MCF 10A (cell line): Measurements from ENCODE around the gene CAPN3. TPM values are rescaled to one million over a fixed set of nuclear protein-coding genes. Genes with fewer than 3 reads are reported as not detected.

Experiments
- BruUV-seq: library from RNA; stranded (reverse); fragments of 400-500 nt; replicated peaks from 2 replicates; lab custom pipeline; 2021; lab: Mats Ljungman, UMichigan
- CTCF ChIA-PET: fragments of 300-600 bp; sonication (Branson Sonifier 250); formaldehyde crosslinking; extraction: SDS; loops from one replicate; lab custom pipeline; 2021; ENCODE audit warnings: antibody characterized with exemption, inconsistent platforms; lab: Yijun Ruan, JAX
- POLR2A ChIA-PET: fragments of 300-600, 350-650 bp; sonication (Branson Sonifier 250); formaldehyde crosslinking; extraction: SDS; loops from one replicate; lab custom pipeline; 2020; ENCODE audit warnings: antibody characterized with exemption, inconsistent platforms; lab: Yijun Ruan, JAX
- DNase-seq: peaks from one replicate; pipeline ENCODE4 v3.0.0-alpha.2; 2018; ENCODE audit not compliant: unreplicated experiment
- H3K27ac Mint-ChIP-seq: one replicate; pipeline ENCODE4 v1.8.0; 2022; ENCODE audit warnings: mild to moderate bottlenecking, low read depth, mixed read lengths; ENCODE audit not compliant: unreplicated experiment
- H3K27me3 Mint-ChIP-seq: one replicate; pipeline ENCODE4 v1.8.0; 2022; ENCODE audit warnings: mixed read lengths; ENCODE audit not compliant: insufficient read depth, unreplicated experiment
- H3K36me3 Mint-ChIP-seq: one replicate; pipeline ENCODE4 v1.8.0; 2022; ENCODE audit warnings: mild to moderate bottlenecking, moderate library complexity, mixed read lengths; ENCODE audit not compliant: insufficient read depth, unreplicated experiment
- H3K4me1 Mint-ChIP-seq: one replicate; pipeline ENCODE4 v1.8.0; 2022; ENCODE audit warnings: mixed read lengths; ENCODE audit not compliant: insufficient read depth, unreplicated experiment
- H3K4me3 Mint-ChIP-seq: one replicate; pipeline ENCODE4 v1.8.0; 2022; ENCODE audit warnings: mild to moderate bottlenecking, moderate library complexity, mixed read lengths; ENCODE audit not compliant: unreplicated experiment
- H3K9me3 Mint-ChIP-seq: one replicate; pipeline ENCODE4 v1.8.0; 2022; ENCODE audit warnings: mixed read lengths; ENCODE audit not compliant: unreplicated experiment
- intact Hi-C: fragments of 100-400 bp; cut with micrococcal nuclease; formaldehyde crosslinking; loops from 2 replicates; pipeline ENCODE4 v1.14.1; 2022
- total RNA-seq: library from RNA; stranded (reverse); gene quantifications from 2 replicates; pipeline ENCODE4 v1.2.3, GENCODE V29; 2022
- TF ChIP-seq, protein P1 (sequence below): fragments of 200-600 bp; IDR thresholded peaks from one replicate; pipeline ENCODE4 v1.8.0; 2022; ENCODE audit warnings: antibody characterized with exemption, mild to moderate bottlenecking; ENCODE audit not compliant: unreplicated experiment

Gene CAPN3
- total RNA-seq, 1 experiment from 2014 or later = 4.7 TPM

DNA sequence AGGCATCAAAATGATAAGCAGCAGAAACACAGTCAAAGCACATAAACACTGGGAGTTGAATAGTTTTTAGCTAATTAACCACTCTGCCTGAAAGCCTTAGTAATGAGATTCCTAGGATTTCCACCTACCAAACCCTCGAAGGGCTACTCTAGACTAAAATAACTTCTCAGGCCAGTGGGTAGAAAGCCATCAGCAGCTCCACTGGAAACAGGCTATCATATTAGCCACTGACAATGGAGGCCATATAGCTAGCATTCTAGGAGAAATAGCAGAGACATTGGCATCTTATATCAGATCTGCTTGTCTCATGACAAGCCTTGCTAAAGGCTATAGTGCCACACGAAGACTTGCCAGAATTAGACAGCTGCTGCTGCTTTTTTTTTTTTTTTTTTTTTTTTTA is 4.5 kb upstream of the CAPN3 start:
- no peaks in the 10 kb centered on the region for H3K4me1 Mint-ChIP-seq
- no peaks in the 10 kb centered on the region for H3K9me3 Mint-ChIP-seq
- no peak overlapping the region for H3K27ac Mint-ChIP-seq
- H3K36me3 Mint-ChIP-seq = peaks cover 43% of the 10 kb centered on the region
- BruUV-seq = no TSS peak
- H3K27me3 Mint-ChIP-seq = no peaks in the 10 kb centered on the region
- ChIA-PET CTCF (no interaction called here), POLR2A (no interaction called here)
- H3K4me3 Mint-ChIP-seq = no peak overlapping the region
- intact Hi-C loops = no loop called here
- no peak for DNase-seq
- TF ChIP-seq, protein P1, sequence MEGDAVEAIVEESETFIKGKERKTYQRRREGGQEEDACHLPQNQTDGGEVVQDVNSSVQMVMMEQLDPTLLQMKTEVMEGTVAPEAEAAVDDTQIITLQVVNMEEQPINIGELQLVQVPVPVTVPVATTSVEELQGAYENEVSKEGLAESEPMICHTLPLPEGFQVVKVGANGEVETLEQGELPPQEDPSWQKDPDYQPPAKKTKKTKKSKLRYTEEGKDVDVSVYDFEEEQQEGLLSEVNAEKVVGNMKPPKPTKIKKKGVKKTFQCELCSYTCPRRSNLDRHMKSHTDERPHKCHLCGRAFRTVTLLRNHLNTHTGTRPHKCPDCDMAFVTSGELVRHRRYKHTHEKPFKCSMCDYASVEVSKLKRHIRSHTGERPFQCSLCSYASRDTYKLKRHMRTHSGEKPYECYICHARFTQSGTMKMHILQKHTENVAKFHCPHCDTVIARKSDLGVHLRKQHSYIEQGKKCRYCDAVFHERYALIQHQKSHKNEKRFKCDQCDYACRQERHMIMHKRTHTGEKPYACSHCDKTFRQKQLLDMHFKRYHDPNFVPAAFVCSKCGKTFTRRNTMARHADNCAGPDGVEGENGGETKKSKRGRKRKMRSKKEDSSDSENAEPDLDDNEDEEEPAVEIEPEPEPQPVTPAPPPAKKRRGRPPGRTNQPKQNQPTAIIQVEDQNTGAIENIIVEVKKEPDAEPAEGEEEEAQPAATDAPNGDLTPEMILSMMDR = no peak

DNA sequence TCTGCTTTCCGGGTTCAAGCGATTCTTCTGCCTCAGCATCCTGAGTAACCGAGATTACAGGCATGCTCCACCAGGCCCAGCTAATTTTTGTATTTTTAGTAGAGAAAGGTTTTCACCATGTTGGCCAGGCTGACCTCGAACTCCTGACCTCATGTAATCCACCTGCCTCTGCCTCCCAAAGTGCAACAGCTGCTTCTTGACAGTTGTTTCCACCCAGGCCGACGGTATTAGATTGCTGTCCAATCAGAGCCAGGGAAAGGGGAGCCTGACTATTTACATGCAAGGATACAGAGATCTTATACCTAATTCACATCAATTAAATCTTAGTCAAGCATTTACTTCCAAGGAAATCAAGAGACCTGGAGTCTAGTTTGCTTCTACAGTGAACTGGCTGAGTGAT is 4.0 kb upstream of the CAPN3 start:
- no peaks in the 10 kb centered on the region for H3K27me3 Mint-ChIP-seq
- no peak overlapping the region for H3K4me3 Mint-ChIP-seq
- no peak overlapping the region for H3K27ac Mint-ChIP-seq
- BruUV-seq = no TSS peak
- TF ChIP-seq, protein P1 = no peak
- ChIA-PET POLR2A (no interaction called here), CTCF (no interaction called here)
- H3K36me3 Mint-ChIP-seq = peaks cover 39% of the 10 kb centered on the region
- no peak for DNase-seq
- H3K4me1 Mint-ChIP-seq = no peaks in the 10 kb centered on the region
- no peaks in the 10 kb centered on the region for H3K9me3 Mint-ChIP-seq
- intact Hi-C loops = no loop called here

DNA sequence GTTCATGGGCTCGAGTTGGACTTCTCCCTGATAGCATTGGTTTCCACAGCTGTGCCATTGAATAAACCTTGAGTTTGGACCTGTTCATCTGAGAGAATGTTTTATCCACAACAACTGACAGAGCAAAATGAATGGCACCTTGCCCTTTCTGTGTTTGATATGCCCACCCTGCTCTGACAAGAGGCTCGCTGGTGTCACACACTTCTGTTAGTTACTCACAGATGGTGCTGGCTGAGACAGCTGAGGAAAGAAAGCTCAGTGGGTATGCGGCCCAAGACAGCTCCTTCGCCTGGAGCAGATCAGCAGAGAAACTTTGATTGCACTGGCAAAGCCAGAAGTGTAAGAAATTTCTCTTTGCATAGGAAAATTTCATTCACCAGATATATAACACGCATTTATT is 2.5 kb upstream of the CAPN3 start:
- no peak overlapping the region for H3K27ac Mint-ChIP-seq
- ChIA-PET CTCF (interaction anchor here (0.8 kb wide), 1 partner anchor 19 kb away, joined by 3 read pairs; no protein-coding TSS in a partner anchor), POLR2A (interaction anchor here (0.6 to 0.9 kb wide), 2 partner anchors 33 to 145 kb away, joined by 3 read pairs; no protein-coding TSS in a partner anchor)
- TF ChIP-seq, protein P1 = no peak
- peaks cover 23% of the 10 kb centered on the region for H3K36me3 Mint-ChIP-seq
- H3K4me1 Mint-ChIP-seq = no peaks in the 10 kb centered on the region
- BruUV-seq = no TSS peak
- no peaks in the 10 kb centered on the region for H3K27me3 Mint-ChIP-seq
- intact Hi-C loops = no loop called here
- DNase-seq = no peak
- H3K4me3 Mint-ChIP-seq = no peak overlapping the region
- no peaks in the 10 kb centered on the region for H3K9me3 Mint-ChIP-seq

DNA sequence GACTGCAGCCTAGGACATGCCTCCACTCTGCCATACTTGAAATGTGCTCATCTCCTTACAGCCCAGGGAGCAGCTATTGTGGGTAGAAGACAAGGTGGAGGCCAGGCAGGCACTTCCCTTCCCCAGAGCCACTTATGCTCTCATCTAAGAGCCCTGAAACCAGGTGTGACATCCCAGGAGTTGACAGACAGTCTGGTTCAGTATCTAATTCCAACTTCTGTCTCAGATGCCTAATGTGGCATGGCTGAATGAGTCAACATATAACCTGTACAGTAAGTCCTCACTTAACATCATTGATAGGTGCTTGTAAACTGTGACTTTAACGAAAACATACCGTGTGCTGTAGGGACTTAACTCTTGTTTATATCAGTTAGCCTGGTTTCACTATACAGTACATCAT is 1.2 kb upstream of the CAPN3 start:
- H3K36me3 Mint-ChIP-seq = peaks cover 14% of the 10 kb centered on the region
- BruUV-seq = no TSS peak
- DNase-seq = no peak
- H3K27me3 Mint-ChIP-seq = no peaks in the 10 kb centered on the region
- H3K27ac Mint-ChIP-seq = no peak overlapping the region
- intact Hi-C loops = no loop called here
- no peak overlapping the region for H3K4me3 Mint-ChIP-seq
- TF ChIP-seq, protein P1 = no peak
- no peaks in the 10 kb centered on the region for H3K9me3 Mint-ChIP-seq
- ChIA-PET POLR2A (no interaction called here), CTCF (no interaction called here)
- H3K4me1 Mint-ChIP-seq = no peaks in the 10 kb centered on the region
